ENCODE data around the gene EMC10. TPM values are rescaled to one million over a fixed set of nuclear protein-coding genes. Genes with fewer than 3 reads are reported as not detected.

EMC10 gene
- total RNA-seq, 1 experiment from 2014 or later = 104 TPM

DNA sequence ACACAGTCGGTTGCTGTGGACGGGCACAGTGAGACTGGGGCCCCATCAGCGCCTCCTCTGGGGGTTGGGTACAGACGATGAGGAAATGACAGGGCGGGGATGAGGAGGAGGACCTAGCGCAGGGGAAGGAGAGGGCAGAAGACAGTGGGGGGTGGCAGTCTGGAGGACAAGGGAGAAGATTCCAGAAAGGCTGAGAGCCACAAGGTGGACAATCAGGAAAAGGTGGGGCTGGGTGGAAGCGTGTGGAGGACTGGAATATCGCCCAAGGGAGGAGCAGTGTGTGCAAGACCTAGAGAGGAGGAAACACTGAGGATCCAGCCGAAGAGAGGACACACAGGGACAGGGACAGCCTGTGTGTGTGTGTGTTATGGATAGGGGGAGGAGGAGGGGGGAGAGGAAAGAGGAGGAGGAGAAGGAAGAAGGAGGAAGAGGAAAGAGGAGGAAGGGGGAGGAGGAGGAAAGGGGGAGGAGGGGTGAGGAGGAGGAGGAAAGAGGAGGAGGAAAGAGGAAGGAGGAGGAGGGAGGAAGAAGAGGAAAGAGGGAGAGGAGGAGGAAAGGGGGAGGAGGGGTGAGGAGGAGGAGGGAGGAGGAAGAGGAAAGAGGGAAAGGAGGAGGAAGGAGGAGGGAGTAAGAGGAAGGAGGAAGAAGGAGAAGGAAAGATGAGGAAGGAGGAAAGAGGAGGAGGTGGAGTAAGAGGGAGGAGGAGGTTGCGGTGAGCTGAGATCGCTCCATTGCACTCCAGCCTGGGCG, 16.2 kb downstream of the EMC10 start:
- DNase-seq (ENCODE audit: low spot score) = no peak
- in situ Hi-C loops (cut with HindIII; ENCODE audit: low sequenced_read_pairs) = no loop called here

DNA sequence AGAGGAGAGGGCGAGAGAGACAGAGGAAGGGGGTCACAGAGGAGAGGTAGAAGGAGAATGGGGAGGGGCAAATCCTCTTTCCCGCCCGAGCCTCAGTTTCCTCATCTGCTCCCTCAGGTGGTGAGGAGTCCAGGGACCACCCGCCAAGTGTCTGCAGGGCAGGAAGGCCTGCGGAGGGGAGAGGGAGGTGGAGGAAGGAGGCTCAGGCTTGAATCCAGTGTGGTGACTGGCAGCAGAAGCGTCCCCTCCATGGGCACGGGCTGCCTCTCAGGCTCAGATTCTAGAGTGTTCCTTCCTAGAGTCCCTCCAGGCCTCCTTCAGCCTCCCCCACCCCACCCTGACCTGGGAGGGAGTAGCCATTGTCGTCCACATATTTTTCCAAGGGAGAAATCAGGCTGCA, 16.9 kb downstream of the EMC10 start:
- no peak for DNase-seq (ENCODE audit: low spot score)
- in situ Hi-C loops (cut with HindIII; ENCODE audit: low sequenced_read_pairs) = no loop called here

DNA sequence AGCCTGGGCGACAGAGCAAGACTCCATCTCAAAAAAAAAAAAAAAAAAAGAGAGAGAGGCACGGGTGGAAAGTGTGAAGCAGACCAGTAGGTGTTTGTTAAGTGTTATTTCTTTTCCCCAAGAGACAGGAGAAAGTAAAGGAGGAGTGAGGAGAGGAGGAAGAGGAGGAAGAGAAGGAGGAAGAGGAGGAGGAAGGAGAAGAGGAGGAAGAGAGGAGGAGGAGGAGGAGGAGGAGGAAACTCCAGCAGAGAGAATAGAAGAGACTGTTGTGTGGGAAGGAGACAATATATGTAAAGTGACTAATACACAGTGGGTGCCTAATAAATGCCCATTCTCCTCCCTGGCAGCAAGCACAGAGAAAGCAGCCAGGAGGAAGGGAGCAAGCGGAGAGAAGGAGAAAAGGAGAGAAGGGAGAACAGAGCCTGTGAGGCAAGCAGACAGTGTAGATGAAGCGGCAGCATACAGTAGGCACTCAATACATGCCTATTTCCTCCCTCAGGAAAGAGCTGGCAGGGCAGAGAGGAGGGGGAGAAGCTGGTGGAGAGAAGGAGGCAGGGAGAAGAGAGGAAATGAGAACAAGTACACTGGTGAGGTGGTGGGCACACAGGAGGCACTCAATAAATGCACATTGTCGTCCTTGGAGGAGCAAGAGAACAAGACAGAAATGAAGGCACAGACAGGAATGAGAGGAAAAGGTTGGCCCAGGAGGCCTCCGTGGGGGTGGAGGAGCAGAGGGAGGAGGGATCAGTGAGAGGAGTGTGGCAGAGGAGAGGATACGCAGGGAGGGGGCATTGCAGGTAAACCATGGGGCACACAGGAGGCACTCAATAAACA, 18.1 kb downstream of the EMC10 start:
- in situ Hi-C loops (cut with HindIII; ENCODE audit: low sequenced_read_pairs) = no loop called here
- no peak for DNase-seq (ENCODE audit: low spot score)

DNA sequence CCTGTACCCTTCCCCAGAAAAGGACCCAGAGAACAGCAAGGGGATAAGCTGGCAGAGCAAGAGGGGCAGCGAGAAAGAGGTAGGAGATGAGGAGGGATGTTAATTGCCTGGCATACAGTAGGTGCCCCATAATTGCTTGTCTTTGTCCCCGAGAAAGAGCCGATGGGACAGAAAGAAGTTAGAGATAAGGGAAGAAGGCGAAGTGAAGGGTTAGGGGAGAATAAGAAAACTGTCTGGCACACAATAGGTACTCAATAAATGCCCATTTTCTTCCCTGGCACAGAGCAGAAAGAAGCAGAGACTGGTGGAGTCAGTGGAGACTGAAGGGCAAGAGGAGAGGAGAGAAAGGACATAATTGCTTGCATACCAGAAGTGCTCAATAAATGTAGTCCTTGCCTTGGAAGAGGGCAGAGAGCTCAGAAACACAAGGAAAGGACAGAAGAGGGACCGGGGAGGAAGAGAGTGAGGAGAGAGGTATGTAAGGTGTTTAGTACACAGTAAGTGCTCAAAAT, 18.8 kb downstream of the EMC10 start:
- in situ Hi-C loops (cut with HindIII; ENCODE audit: low sequenced_read_pairs) = no loop called here
- DNase-seq (ENCODE audit: low spot score) = no peak

DNA sequence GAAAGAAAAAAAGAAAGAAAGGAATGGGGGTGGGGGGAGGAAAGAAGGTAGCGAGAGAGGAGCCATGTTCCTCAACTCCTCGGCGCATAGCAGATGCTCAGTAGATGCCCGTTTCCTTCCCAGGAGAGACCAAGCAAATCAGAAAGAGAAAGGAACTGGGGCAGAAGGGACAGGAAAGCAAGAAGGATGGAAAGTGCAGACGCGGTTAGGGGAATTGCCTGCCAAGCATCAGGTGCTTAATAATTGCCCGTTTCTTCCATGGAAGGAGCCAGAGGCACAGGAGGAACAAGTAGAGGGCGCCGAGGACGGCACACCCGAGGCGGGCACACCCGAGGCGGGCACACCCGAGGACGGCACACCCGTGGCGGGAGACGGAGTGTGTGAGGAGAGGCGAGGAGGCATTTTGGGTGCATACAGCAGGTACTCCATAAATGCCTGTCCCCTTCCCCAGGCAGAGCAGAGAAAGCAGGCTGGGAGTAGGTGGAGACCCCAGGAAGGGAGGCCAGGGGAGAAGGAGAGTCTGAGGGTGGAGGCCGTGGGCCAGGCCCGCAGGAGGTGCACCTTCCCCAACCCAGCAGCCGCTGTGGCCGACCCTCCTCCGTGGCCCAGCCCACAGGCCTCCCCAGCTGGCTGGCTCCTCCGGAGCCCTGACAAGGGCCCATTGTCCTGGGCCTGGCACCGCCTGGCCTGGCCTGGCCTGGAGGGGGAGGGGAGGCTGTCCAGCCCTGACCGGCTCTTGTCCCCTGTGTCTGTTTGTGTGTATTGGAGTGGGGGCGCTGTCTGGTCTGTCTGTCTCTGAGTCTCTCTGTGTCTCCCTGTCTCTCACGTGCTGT, 20.1 kb downstream of the EMC10 start:
- in situ Hi-C loops (cut with HindIII; ENCODE audit: low sequenced_read_pairs) = no loop called here
- peak; percentile 34 for DNase-seq (ENCODE audit: low spot score)

DNA sequence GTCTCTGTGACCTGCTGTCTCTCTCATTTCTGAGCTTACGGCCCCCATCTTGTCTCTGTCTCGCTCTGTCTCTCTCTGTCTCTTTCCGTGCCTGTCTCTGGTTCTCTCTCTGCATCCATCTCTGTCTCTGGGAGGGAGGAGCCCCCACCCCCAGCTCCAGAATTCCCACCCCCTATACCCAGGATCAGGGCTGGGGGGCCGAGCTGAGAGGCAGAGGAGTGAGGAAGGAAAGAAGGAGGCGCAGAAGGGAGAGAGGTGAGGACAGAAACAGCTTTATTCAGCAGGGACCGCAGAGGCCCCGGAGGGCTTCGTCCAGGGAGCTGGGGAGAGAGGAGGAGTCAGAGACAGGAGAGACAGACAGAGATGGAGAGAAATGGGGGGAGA, 20.7 kb downstream of the EMC10 start:
- DNase-seq (ENCODE audit: low spot score) = no peak
- in situ Hi-C loops (cut with HindIII; ENCODE audit: low sequenced_read_pairs) = no loop called here

DNA sequence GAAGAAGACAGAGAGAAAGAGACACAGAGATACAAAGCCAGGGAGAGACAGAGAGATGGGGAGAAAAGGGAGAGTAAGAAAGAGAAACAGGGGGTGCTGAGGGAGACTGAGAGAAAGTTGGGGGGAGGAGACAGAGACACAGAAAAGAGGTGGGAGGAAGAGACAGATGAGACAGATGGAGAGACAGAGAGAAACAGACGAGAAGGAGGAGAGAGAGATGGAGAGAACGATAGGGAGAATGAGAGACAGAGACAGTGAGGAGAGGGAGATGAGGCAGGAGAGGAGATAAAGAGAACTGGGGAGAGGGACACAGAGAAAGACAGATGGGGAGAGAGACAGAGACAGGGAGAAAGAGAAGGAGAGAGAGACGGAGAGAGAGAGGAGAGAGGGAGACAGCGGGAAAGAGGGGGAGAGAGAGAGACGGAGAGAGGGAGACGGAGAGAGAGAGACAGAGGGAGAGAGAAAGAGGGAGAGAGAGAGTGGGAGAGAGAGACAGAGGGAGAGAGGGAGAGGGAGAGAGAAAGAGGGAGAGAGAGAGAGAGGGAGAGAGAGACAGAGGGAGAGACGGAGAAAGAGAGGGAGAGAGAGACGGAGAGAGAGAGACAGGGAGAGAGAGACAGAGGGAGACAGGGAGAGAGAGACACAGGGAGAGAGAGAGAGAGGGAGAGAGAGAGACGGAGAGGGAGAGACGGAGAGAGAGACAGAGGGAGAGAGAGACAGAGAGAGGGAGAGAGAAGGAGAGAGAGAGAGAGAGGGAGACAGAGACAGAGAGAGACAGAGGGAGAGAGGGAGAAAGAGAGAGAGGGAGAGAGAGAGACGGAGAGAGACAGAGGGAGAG, 22.1 kb downstream of the EMC10 start:
- in situ Hi-C loops (cut with HindIII; ENCODE audit: low sequenced_read_pairs) = no loop called here
- DNase-seq (ENCODE audit: low spot score) = no peak

DNA sequence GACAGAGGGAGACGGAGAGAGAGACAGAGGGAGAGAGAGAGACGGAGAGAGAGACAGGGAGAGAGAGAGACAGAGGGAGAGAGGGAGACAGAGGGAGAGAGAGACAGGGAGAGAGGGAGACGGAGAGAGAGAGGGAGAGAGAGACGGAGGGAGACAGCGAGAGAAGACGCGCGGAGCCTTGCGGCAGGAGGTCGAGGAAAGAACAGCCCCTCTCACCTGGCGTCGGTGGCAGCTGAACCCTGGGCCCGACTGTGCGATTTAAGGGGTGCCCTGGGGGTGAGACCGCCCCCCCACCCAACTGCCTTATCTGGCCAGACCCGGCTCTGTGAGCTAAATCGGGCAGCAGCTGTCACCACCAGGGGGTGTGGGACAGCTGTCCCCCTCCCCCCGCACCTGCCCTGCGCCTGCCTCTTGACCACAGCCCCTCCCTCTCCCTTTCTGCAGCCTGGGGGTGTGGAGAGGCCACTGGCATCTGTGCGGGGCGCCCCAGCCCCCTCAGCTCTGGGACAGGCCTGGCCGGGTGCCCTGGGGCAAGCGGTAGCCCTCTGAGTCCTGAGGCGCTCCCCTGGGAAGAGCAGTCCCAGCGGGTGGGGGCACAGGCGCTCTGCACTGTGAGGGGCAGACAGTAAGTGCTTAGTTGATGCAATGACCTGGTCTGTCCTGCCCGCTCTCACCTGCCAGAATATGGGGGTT, 23.9 kb downstream of the EMC10 start:
- DNase-seq (ENCODE audit: low spot score) = no peak
- in situ Hi-C loops (cut with HindIII; ENCODE audit: low sequenced_read_pairs) = no loop called here

DNA sequence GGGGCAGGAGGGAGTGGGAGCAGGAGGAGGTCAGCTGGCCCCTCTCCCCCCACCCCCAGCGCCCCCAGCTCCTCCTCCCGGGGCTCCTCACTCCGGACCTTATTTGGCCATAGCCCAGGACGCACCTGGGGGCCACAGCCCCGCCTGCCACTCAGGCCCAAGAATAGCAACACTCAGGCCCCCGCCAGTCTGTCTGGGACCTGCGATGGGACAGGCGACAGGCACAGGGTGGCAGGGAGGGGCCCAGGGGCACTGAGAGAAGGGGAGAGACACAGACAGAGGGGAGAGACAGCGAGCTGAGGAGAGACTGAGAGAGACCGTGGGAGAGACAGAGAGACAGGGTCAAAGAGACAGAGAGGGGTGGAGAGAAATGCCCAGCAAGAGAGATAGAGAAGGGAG, 24.4 kb downstream of the EMC10 start:
- DNase-seq (ENCODE audit: low spot score) = no peak
- in situ Hi-C loops (cut with HindIII; ENCODE audit: low sequenced_read_pairs) = no loop called here

DNA sequence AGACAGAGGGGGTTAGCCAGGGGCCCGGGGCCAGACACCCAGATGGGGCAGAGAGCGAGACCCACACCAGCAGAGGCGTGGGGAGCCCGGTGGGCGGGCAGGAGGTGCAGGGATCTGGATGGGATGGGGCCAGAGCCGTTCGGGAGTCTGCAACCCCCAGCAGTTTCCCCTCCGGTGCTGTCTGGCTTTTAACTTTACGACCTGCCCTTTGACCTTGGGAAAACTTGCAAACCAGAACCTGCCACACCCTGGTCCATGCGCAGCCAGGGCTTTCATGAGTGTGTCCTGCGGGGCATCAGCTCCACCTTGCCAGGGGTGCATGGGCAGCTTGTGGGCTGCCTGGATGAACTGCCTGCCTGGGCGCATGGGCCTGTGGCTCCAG, 24.9 kb downstream of the EMC10 start:
- DNase-seq (ENCODE audit: low spot score) = no peak
- in situ Hi-C loops (cut with HindIII; ENCODE audit: low sequenced_read_pairs) = no loop called here

DNA sequence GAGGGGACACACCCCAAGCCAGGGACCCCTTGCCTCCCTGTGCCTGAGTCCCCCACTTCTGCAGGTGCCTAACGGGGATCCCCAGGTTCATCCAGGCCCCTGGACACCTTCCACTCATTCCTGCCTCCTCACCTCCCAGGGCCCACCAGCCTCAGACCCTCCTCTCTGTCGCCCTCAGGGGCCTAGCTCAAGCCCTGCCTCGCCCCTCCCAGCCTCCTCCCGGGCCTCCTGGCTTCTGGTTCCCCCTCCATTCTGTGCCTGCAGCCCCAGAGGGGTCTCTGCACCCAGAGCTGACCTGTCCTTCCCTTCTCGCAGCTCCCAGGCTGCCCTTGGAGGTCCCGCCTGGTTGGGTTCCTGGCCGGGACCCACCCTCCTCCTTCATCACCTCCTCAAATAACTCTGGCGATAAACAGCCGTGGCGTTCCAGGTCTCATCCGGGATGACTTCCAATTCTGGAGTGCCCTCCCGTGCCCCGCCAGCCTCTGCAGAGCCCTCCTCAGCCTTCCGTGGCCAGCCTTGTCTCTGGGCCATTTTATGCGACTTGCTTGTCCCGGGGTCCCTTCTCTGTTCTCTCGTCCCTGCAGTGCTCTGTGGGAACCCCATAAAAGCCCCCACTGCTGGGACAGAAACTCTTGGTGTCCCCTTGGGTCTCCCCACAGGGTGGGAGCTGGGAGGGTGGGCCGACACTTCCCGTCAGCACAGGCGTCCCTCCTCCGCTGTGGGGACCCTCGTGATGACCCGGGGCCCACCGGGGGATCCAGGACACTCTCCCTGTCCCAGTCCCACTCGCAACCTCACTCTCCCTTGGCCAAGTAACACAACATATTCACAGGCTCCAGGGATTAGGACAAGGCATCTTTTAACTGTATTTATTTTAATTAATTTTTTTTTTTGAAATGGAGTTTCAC, 25.5 kb downstream of the EMC10 start:
- no peak for DNase-seq (ENCODE audit: low spot score)
- in situ Hi-C loops (cut with HindIII; ENCODE audit: low sequenced_read_pairs) = no loop called here

DNA sequence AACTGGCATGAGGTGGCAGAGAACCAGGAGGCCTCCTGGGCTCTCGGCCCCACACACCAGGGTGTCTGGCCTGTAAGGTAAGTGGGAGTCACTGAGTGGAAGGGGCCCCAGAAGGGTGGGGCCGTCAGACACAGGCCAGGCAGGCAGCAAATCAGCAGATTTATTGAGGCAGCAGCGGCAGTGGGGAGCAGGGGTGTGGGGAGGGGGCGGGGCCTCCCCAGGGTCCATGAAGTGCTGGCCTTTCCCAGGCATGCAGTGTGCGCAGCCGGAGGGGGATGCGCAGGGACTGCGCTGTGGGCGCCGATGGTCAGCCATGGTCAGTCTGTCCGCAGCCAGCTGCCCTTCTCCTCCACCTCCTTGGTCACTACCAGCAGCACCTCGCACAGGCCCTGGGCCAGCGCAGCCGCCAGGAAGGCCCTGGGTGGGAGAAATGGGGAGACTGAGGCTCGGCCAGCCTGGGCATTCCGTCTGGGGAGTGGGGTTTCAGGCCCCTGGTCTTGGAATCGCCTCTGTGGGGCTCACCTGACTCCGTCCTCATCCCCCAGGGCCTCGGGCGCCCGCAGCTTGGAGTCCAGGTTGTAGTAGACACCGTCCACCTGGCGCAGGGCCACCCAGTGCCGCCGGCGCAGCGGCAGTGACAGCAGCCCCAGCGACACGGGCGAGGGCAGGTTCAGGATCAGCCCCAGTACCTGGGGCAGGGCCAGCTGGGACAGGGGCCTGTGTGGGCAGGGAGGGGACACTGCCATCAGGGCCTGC, 29.7 kb downstream of the EMC10 start:
- in situ Hi-C loops (cut with HindIII; ENCODE audit: low sequenced_read_pairs) = no loop called here
- DNase-seq (ENCODE audit: low spot score) = no peak

DNA sequence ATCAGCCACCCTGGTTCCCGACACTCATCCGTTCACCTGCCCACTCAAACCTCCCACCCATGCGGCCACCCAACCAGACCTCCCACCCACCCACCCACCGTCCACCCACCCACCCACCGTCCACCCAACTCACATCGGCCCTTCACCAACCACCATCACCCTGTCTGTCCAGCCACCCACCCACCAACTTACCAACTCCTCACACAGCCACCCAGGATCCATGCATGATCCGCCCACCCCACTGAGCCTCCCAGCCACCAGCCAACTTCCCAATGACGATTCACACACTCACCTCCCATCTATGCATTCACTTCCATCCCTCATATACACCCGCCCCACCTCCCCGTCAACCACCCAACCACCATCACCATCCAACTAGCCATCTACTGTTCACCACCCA, 30.4 kb downstream of the EMC10 start:
- in situ Hi-C loops (cut with HindIII; ENCODE audit: low sequenced_read_pairs) = no loop called here
- no peak for DNase-seq (ENCODE audit: low spot score)

DNA sequence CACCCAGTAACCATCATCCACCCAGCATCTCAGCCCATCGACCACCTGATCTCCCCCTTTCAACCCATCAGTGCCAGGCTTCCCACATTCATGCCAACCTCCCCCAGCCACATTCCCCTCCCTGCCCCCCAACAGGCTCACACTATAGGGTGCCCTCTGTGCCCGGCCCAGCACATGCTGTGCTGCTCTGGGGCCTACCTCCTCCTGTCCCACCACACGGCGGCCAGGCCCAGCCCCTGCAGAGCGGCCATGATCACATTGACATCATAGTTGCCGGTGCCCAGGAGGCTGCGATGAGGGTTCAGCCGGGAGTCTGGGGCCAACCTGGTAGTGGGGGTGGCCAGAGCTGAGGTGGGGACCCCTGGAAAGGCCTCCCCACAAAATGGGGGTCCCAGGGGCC, 31.1 kb downstream of the EMC10 start:
- DNase-seq (ENCODE audit: low spot score) = no peak
- in situ Hi-C loops (cut with HindIII; ENCODE audit: low sequenced_read_pairs) = no loop called here

DNA sequence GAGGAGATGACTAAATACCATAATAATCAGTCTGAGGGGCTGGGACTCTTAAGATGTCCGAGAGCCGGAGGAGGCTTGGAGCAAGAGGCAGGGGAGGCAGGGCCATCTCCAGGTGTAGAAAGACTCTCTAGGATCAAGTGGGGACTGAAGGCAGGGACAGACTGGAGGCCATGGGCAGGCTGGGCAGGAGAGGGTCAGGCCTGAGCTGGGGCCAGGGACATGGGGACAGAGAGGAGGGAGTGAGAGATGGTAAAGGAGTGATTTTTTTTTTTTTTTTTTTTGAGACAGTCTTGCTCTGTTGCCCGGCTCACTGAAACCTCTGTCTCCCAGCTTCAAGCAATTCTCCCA, 32.5 kb downstream of the EMC10 start:
- in situ Hi-C loops (cut with HindIII; ENCODE audit: low sequenced_read_pairs) = no loop called here
- no peak for DNase-seq (ENCODE audit: low spot score)

DNA sequence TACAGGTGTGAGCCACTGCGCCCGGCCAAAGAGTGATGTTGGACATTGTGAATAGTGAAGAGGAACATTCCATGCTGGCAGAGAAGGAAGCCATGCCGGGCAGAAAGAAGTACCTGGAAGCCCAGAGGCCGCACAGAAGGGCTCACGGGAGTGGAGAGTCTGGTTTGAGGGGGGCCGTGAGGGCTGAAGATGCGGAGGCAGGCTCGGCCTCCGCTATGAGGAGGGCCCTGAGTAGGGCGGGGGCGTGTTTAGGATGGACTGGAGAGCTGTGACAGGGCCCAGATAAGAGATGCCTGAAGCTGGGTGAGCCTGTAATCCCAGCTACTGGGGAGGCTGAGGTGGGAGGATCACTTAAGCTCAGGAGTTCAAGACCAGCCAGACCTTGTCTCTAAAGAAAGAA, 33.1 kb downstream of the EMC10 start:
- DNase-seq (ENCODE audit: low spot score) = no peak
- in situ Hi-C loops (cut with HindIII; ENCODE audit: low sequenced_read_pairs) = no loop called here

DNA sequence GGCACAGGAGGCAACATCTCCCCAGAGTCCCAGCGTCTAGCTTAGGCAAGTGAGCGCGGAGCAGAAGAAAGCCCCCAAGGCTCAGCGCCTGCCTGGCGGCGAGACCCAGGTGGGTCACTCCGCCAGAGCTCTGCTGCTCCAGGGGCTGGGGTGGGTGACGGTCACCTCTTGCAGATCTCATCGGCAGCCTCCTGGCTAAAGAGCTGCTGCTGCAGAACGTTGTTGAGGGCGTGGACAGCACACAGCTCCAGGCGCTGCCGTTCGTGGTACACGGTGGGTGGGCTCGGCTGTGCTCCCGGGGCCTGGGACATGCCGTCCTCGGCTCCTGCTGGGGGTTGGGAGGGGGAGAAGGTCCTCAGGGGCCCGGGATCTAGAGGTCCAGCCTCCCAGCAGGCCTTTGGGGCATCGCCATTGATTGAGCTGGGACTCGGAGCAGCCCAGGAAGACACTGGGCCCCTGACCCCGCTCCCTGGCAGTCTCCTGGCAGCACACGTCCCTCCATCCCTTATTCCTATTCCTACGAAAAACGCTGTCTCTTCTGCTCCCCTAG, 33.9 kb downstream of the EMC10 start:
- in situ Hi-C loops (cut with HindIII; ENCODE audit: low sequenced_read_pairs) = no loop called here
- no peak for DNase-seq (ENCODE audit: low spot score)
